Measurements from ENCODE around the gene SMLR1. TPM values are rescaled to one million over a fixed set of nuclear protein-coding genes. Genes with fewer than 3 reads are reported as not detected.

SMLR1 gene
- total RNA-seq, 2 experiments from 2014 or later = not detected

- POLR2A ChIA-PET = no interaction called here
- H3K9me3 Mint-ChIP-seq (ENCODE audit: insufficient read depth) = no peaks in the 10 kb centered on the region
- DNase-seq (no peak), ATAC-seq (no peak)
- CTCF ChIA-PET = no interaction called here
- no peaks in the 10 kb centered on the region for H3K36me3 Mint-ChIP-seq (ENCODE audit: low read depth)
- no peak overlapping the region for H3K4me3 Mint-ChIP-seq
- H3K4me1 Mint-ChIP-seq (ENCODE audit: low read depth) = peaks cover 9% of the 10 kb centered on the region
- H3K27ac Mint-ChIP-seq = no peak overlapping the region
- H3K27me3 Mint-ChIP-seq (ENCODE audit: low read depth) = peaks cover 4% of the 10 kb centered on the region
Observed at GRCh38 chr6:130826442-130827246, 562 bp upstream of the SMLR1 start.

DNA sequence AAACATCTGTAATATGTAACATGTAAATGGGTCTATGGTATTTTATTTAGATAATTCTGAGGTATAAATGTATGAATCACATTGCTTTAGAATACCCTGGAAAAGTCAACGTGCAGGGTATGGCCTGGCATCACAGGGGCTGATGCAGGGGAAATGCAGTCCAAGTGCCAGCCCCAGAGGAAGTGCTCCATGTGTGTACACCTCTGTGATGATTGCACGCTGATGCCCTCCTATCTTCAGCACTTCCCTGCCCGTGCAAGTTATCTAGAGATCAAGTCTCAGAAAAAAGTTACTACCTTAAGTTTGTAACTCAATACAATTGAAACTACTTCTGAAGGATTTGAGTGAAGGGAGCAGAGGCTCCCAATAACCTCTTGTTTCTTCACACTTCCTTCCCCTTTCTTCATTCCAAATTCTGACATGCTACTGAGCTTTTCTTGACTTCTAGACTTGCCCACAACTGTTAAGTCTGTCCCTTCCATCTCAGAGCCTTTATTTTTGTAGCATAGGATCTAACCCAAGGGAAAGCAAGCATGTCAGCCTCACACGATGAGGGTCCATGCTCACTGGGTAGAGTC, 2.2 kb downstream of the SMLR1 start:
- ATAC-seq (no peak), DNase-seq (no peak)
- Mint-ChIP-seq H3K27ac (no peak overlapping the region), H3K36me3 (ENCODE audit: low read depth) (no peaks in the 10 kb centered on the region), H3K27me3 (ENCODE audit: low read depth) (no peaks in the 10 kb centered on the region), H3K9me3 (ENCODE audit: insufficient read depth) (no peaks in the 10 kb centered on the region), H3K4me1 (ENCODE audit: low read depth) (peaks cover 9% of the 10 kb centered on the region), H3K4me3 (no peak overlapping the region)
- CTCF ChIA-PET = no interaction called here
- POLR2A ChIA-PET = no interaction called here

DNA sequence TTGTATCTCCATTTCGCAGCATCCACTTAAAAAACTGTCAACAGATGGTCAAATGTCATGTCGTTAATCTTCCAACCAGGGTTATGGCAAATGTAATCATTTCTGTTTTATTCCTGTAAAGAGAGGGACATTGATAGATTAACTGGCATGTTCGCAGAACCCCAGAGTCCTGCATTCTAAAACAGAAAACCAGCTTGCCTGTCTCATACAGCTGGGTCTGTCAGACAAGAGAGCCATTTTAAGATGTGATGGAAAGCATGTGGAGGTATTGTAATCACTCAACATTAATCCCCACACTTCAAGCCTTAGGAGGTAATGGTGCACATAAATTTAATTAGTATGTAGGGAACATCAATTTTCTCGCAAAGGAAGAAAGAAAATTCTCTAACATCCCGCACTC, 4.4 kb downstream of the SMLR1 start:
- CTCF ChIA-PET = interaction anchor here (1.6 kb wide), 1 partner anchor 40 kb away, joined by 6 read pairs; no protein-coding TSS in a partner anchor
- Mint-ChIP-seq H3K9me3 (ENCODE audit: insufficient read depth) (no peaks in the 10 kb centered on the region), H3K27ac (no peak overlapping the region), H3K27me3 (ENCODE audit: low read depth) (no peaks in the 10 kb centered on the region), H3K4me1 (ENCODE audit: low read depth) (no peaks in the 10 kb centered on the region), H3K4me3 (no peak overlapping the region), H3K36me3 (ENCODE audit: low read depth) (no peaks in the 10 kb centered on the region)
- no peak for ATAC-seq
- DNase-seq = no peak
- POLR2A ChIA-PET = no interaction called here

DNA sequence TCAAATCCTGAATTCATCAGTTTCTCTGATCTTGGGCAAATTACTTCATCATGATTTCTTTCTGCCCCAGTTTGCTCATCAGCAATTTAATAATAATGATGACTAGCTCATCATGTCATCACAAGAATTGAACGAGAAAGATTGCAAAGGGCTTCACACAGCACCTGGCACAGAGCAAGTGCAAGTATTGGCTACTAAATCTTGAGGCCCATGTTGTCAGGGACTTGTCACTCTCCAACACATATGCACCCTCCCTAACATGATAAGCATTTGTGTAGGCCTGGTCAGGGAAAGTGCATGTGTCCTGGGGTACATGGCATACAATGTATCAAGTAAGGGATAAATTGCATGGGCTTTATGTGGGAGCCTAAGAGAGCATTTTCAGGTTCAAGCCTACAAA, 6.4 kb downstream of the SMLR1 start:
- ChIA-PET CTCF (interaction anchor here (2.6 kb wide), 1 partner anchor 10 kb away, joined by 10 read pairs; no protein-coding TSS in a partner anchor), POLR2A (no interaction called here)
- Mint-ChIP-seq H3K9me3 (ENCODE audit: insufficient read depth) (no peaks in the 10 kb centered on the region), H3K4me1 (ENCODE audit: low read depth) (no peaks in the 10 kb centered on the region), H3K4me3 (no peak overlapping the region), H3K27me3 (ENCODE audit: low read depth) (no peaks in the 10 kb centered on the region), H3K27ac (no peak overlapping the region), H3K36me3 (ENCODE audit: low read depth) (no peaks in the 10 kb centered on the region)
- DNase-seq (no peak), ATAC-seq (no peak)

- Mint-ChIP-seq H3K4me3 (no peak overlapping the region), H3K36me3 (ENCODE audit: low read depth) (no peaks in the 10 kb centered on the region)
- CTCF ChIA-PET = interaction anchor here (0.7 to 2.6 kb wide), 4 partner anchors 8 to 176 kb away, joined by 3 to 10 read pairs (median 4); no protein-coding TSS in a partner anchor
Observed at GRCh38 chr6:130834482-130835251, 7.5 kb downstream of the SMLR1 start.

GRCh38 chr6:130836055-130836640, 8.9 kb downstream of the SMLR1 start:
- POLR2A ChIA-PET = no interaction called here
- no peaks in the 10 kb centered on the region for H3K4me1 Mint-ChIP-seq (ENCODE audit: low read depth)

More at GRCh38 chr6:130834482-130835251, 7.5 kb downstream of the SMLR1 start:
- H3K27me3 Mint-ChIP-seq (ENCODE audit: low read depth) = no peaks in the 10 kb centered on the region
- ATAC-seq (no peak), DNase-seq (no peak)
- H3K27ac Mint-ChIP-seq = no peak overlapping the region
- H3K9me3 Mint-ChIP-seq (ENCODE audit: insufficient read depth) = no peaks in the 10 kb centered on the region
- POLR2A ChIA-PET = no interaction called here
- no peaks in the 10 kb centered on the region for H3K4me1 Mint-ChIP-seq (ENCODE audit: low read depth)

DNA sequence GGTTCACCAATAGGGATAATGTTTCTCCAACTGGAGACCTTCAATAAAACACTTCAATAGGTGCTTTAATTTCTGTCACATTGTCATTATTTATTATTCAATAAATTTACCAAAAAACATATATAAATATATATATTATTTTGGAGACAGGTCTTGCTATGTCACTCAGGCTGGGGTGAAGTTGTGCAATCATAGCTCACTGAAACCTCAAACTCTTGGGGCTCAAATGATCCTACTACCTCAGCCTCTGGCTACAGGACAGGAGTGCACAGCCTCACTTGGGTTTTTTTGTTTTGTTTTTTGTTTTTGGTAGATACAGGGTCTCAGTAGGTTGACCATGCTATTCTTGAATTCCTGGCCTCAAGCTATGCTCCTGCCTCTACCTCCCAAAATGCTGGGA, 9.9 kb downstream of the SMLR1 start:
- Mint-ChIP-seq H3K4me3 (no peak overlapping the region), H3K27me3 (ENCODE audit: low read depth) (no peaks in the 10 kb centered on the region), H3K27ac (no peak overlapping the region), H3K4me1 (ENCODE audit: low read depth) (no peaks in the 10 kb centered on the region), H3K36me3 (ENCODE audit: low read depth) (no peaks in the 10 kb centered on the region), H3K9me3 (ENCODE audit: insufficient read depth) (no peaks in the 10 kb centered on the region)
- ATAC-seq (no peak), DNase-seq (no peak)
- ChIA-PET POLR2A (interaction anchor here (0.6 kb wide), 1 partner anchor 16 kb away, joined by 3 read pairs; no protein-coding TSS in a partner anchor), CTCF (no interaction called here)

More at GRCh38 chr6:130836055-130836640, 8.9 kb downstream of the SMLR1 start:
- Mint-ChIP-seq H3K36me3 (ENCODE audit: low read depth) (no peaks in the 10 kb centered on the region), H3K27ac (no peak overlapping the region), H3K27me3 (ENCODE audit: low read depth) (no peaks in the 10 kb centered on the region), H3K9me3 (ENCODE audit: insufficient read depth) (no peaks in the 10 kb centered on the region), H3K4me3 (no peak overlapping the region)
- ATAC-seq (no peak), DNase-seq (no peak)
- CTCF ChIA-PET = no interaction called here

- no peaks in the 10 kb centered on the region for H3K27me3 Mint-ChIP-seq (ENCODE audit: low read depth)
- ATAC-seq = no peak
- ChIA-PET CTCF (no interaction called here), POLR2A (no interaction called here)
- no peak overlapping the region for H3K27ac Mint-ChIP-seq
- H3K9me3 Mint-ChIP-seq (ENCODE audit: insufficient read depth) = no peaks in the 10 kb centered on the region
- peaks cover 2% of the 10 kb centered on the region for H3K4me1 Mint-ChIP-seq (ENCODE audit: low read depth)
- H3K4me3 Mint-ChIP-seq = no peak overlapping the region
- H3K36me3 Mint-ChIP-seq (ENCODE audit: low read depth) = no peaks in the 10 kb centered on the region
- DNase-seq = no peak
Observed at GRCh38 chr6:130838250-130838860, 11.1 kb downstream of the SMLR1 start.

GRCh38 chr6:130838951-130839350, 11.7 kb downstream of the SMLR1 start:
- Mint-ChIP-seq H3K36me3 (ENCODE audit: low read depth) (no peaks in the 10 kb centered on the region), H3K9me3 (ENCODE audit: insufficient read depth) (no peaks in the 10 kb centered on the region), H3K27me3 (ENCODE audit: low read depth) (no peaks in the 10 kb centered on the region), H3K4me3 (no peak overlapping the region), H3K27ac (no peak overlapping the region), H3K4me1 (ENCODE audit: low read depth) (peaks cover 4% of the 10 kb centered on the region)
- POLR2A ChIA-PET = no interaction called here
- CTCF ChIA-PET = no interaction called here
- DNase-seq (no peak), ATAC-seq (no peak)

DNA sequence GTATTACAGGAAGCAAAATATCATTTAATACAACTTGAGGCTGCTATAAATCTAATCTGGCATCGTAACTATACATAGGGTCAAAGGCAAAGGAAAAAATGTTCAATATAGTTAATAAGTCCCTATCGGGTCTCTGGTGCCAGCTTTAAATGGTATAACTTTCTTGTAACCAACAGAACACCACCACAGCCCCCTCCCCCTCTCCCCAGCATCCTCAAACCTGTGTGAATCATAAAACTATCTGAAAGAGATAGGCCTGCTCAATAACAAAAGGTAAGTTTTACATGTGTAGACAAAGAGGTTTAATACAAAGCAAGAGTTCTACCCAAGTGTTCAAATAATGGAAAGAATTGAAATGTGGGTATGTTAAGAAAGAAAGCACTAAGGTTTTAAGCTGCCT, 12.2 kb downstream of the SMLR1 start:
- H3K27ac Mint-ChIP-seq = no peak overlapping the region
- H3K36me3 Mint-ChIP-seq (ENCODE audit: low read depth) = no peaks in the 10 kb centered on the region
- peaks cover 4% of the 10 kb centered on the region for H3K4me1 Mint-ChIP-seq (ENCODE audit: low read depth)
- ATAC-seq (no peak), DNase-seq (no peak)
- ChIA-PET CTCF (no interaction called here), POLR2A (no interaction called here)
- no peaks in the 10 kb centered on the region for H3K9me3 Mint-ChIP-seq (ENCODE audit: insufficient read depth)
- no peak overlapping the region for H3K4me3 Mint-ChIP-seq
- H3K27me3 Mint-ChIP-seq (ENCODE audit: low read depth) = no peaks in the 10 kb centered on the region

GRCh38 chr6:130840050-130840449, 12.8 kb downstream of the SMLR1 start:
- H3K4me1 Mint-ChIP-seq (ENCODE audit: low read depth) = peaks cover 4% of the 10 kb centered on the region
- ATAC-seq = no peak
- no peak overlapping the region for H3K27ac Mint-ChIP-seq
- ChIA-PET CTCF (no interaction called here), POLR2A (no interaction called here)
- no peak overlapping the region for H3K4me3 Mint-ChIP-seq
- DNase-seq = no peak
- H3K27me3 Mint-ChIP-seq (ENCODE audit: low read depth) = no peaks in the 10 kb centered on the region
- no peaks in the 10 kb centered on the region for H3K36me3 Mint-ChIP-seq (ENCODE audit: low read depth)
- no peaks in the 10 kb centered on the region for H3K9me3 Mint-ChIP-seq (ENCODE audit: insufficient read depth)

All from activated CD8-positive, alpha-beta T cell treated with anti-CD3 and anti-CD28 coated beads, Interleukin-2, amount 10 ng/mL, durations not matched to agents 7 days and 5 days (primary cell).